HG02763 (cell line): ENCODE measurements around the gene RARG.

Source experiments
- ATAC-seq: cut with Tn5 transposase; IDR thresholded peaks from one replicate; pipeline ENCODE4 v1.9.1; 2021; ENCODE audit warnings: mild to moderate bottlenecking, moderate library complexity; ENCODE audit not compliant: unreplicated experiment

RARG gene

GRCh38 chr12:53224061-53224896, 7.7 kb downstream of the RARG start:
- no peak for ATAC-seq

GRCh38 chr12:53223389-53224060, 8.5 kb downstream of the RARG start:
- ATAC-seq = no peak

GRCh38 chr12:53222806-53223261, 9.2 kb downstream of the RARG start:
- no peak for ATAC-seq

- no peak for ATAC-seq
These were observed 9.8 kb downstream of the RARG start for GRCh38 chr12:53222170-53222721.

- no peak for ATAC-seq
These were observed 10.6 kb downstream of the RARG start for GRCh38 chr12:53221203-53222080.

- ATAC-seq = peak; percentile 48
These were observed 11.3 kb downstream of the RARG start for GRCh38 chr12:53220694-53221202.

- peak; percentile 26 for ATAC-seq
These were observed 11.9 kb downstream of the RARG start for GRCh38 chr12:53219956-53220693.

GRCh38 chr12:53219292-53219955, 12.6 kb downstream of the RARG start:
- peak; percentile 21 for ATAC-seq

GRCh38 chr12:53218551-53219291, 13.3 kb downstream of the RARG start:
- no peak for ATAC-seq

GRCh38 chr12:53217931-53218307, 14.1 kb downstream of the RARG start:
- ATAC-seq = no peak

GRCh38 chr12:53217051-53217930, 14.7 kb downstream of the RARG start:
- ATAC-seq = no peak

GRCh38 chr12:53215497-53215896, 16.5 kb downstream of the RARG start:
- no peak for ATAC-seq

- no peak for ATAC-seq
These were observed 17.1 kb downstream of the RARG start for GRCh38 chr12:53214687-53215455.

GRCh38 chr12:53214221-53214620, 17.8 kb downstream of the RARG start:
- ATAC-seq = no peak

- ATAC-seq = no peak
These were observed 18.7 kb downstream of the RARG start for GRCh38 chr12:53213348-53213747.

GRCh38 chr12:53212931-53213330, 19.1 kb downstream of the RARG start:
- ATAC-seq = no peak
